ACC112 (cell line): Measurements from ENCODE around the gene SYTL3.
A peak's percentile ranks its signal among the peaks of the same experiment; 100 is the strongest.
"Not testable (repeated sequence)": the region's sequence is repeated elsewhere in the genome, so short reads cannot be mapped to it uniquely, and the experiment has no call there.

ENCODE experiments used
- H2AFZ ChIP-seq: fragments of 200-600 bp; sonication (generic); one replicate; pipeline ENCODE4 v1.6.0; 2017; ENCODE audit warnings: antibody characterized with exemption, low read length; ENCODE audit not compliant: unreplicated experiment
- H3K27ac ChIP-seq: fragments of 200-600 bp; sonication (generic); 2 replicates; pipeline ENCODE4 v1.5.1; 2014; ENCODE audit warnings: low read depth, mild to moderate bottlenecking, antibody characterized with exemption, low read length, moderate library complexity
- H3K27me3 ChIP-seq: fragments of 200-600 bp; sonication (generic); 2 replicates; pipeline ENCODE4 v1.6.1; 2014; ENCODE audit warnings: mild to moderate bottlenecking, antibody characterized with exemption, low read length, moderate library complexity, mixed read lengths; ENCODE audit not compliant: insufficient read depth
- H3K36me3 ChIP-seq: fragments of 200-600 bp; sonication (generic); 2 replicates; pipeline ENCODE4 v1.6.1; 2016; ENCODE audit warnings: mild to moderate bottlenecking, antibody characterized with exemption, low read length, moderate library complexity, mixed read lengths; ENCODE audit not compliant: insufficient read depth
- H3K4me1 ChIP-seq: fragments of 200-600 bp; sonication (generic); one replicate; pipeline ENCODE4 v1.6.1; 2016; ENCODE audit warnings: low read length, mixed read lengths; ENCODE audit not compliant: insufficient read depth, unreplicated experiment, control insufficient read depth
- H3K4me3 ChIP-seq: fragments of 200-600 bp; sonication (generic); 2 replicates; pipeline ENCODE4 v1.5.1; 2014; ENCODE audit warnings: mild to moderate bottlenecking, low read depth, low read length
- H3K79me2 ChIP-seq: fragments of 200-600 bp; sonication (generic); one replicate; pipeline ENCODE4 v1.6.0; 2016; ENCODE audit warnings: low read length; ENCODE audit not compliant: control insufficient read depth, unreplicated experiment, insufficient read depth

SYTL3 gene, protein sequence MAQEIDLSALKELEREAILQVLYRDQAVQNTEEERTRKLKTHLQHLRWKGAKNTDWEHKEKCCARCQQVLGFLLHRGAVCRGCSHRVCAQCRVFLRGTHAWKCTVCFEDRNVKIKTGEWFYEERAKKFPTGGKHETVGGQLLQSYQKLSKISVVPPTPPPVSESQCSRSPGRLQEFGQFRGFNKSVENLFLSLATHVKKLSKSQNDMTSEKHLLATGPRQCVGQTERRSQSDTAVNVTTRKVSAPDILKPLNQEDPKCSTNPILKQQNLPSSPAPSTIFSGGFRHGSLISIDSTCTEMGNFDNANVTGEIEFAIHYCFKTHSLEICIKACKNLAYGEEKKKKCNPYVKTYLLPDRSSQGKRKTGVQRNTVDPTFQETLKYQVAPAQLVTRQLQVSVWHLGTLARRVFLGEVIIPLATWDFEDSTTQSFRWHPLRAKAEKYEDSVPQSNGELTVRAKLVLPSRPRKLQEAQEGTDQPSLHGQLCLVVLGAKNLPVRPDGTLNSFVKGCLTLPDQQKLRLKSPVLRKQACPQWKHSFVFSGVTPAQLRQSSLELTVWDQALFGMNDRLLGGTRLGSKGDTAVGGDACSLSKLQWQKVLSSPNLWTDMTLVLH

DNA sequence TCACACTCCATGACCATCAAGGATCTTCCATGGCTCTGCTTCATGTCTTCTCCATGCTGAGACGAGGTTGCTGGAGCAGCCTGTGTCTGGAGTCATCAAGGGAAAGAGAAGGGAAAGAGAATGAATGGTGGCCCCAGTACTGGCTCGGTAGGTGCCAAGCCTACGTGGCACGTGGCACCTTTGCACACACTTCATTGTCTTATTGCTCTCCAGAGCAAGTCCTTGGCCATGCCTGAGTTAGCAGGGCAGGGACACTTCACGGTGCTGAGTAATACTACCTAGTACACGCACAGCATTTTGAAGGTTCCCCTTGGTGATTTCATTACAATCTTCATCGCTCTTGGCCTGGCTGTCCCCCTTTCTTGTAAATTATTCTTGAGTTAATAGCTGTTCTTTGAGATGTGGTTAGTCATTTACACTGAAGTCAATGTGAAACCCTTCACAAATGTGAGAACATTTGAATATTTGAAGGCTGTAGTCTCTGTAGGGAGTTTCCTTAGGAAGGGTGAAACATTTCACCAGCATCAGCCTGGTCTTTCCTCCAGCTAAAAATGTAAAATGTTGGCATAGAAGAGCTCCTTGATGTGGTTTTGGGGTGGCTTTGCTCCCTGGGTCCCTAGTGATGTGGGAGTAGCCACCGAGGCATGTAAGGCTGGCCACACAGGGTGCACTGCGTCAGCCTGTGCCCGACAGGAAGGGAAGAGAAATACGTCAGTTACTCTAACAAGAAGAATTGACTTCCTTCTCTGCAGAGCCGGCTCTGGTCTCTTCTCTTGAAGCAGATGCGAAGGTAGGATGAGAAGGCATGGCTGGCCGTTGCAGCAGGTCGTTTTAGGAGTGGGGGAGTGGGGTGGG, at the start of gene SYTL3:
Gene SYTL3 (plus strand): TSS at position 766 of the 855 bp plus-strand sequence. CDS start 13,215 bp downstream, outside the sequence.
- H2AFZ ChIP-seq = no peak within 1 kb of the TSS
- peak within 1 kb of the TSS; percentile 70 for H3K27ac ChIP-seq

DNA sequence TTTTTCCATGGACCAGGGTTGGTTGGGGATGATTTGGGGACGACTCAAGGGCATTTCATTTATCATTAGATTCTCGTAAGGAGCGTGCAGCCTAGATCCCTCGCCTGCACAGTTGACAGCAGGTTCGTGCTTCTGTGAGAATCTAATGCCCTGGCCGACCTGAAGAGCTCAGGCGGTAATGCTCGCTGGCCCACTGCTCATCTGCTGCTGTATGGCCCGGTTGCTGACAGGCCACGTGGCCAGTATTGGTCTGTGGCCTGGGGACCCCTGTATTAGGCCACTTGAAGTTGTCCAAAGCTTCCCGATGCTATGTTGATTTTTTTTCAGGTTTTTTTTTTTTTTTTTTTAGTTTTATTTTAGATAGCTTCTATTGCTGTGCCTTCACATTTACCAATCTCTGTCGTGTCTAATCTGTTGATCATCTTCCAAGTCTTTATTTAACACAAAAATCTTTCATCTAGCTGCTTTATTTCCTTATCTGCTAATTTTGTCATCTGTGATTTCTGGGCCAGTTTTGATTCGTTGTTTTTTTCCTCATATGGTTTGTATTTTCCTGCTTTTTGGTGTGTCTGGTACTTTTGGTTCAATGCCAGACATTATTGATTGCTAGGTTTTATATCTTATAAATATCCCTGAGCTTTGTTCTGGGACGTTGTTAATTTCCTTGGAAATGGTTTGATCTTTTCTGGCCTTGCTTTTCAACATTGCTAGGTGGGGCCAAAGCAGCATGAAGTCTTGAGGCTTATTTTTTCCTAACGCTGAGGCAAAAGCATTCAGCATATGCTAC, 46.4 kb upstream of the SYTL3 start:
- H3K27ac ChIP-seq = no peak overlapping the region
- no peaks in the 10 kb centered on the region for H3K27me3 ChIP-seq
- H2AFZ ChIP-seq = no peak overlapping the region
- H3K4me3 ChIP-seq = no peak overlapping the region
- no peaks in the 10 kb centered on the region for H3K79me2 ChIP-seq
- peaks cover 20% of the 10 kb centered on the region for H3K36me3 ChIP-seq
- peaks cover 8% of the 10 kb centered on the region for H3K4me1 ChIP-seq

More for the DNA sequence above, at the start of gene SYTL3:
- no peaks in the 10 kb centered on the region for H3K36me3 ChIP-seq
- no peaks in the 10 kb centered on the region for H3K79me2 ChIP-seq
- H3K4me3 ChIP-seq = no peak within 1 kb of the TSS
- H3K27me3 ChIP-seq = no peaks in the 10 kb centered on the region
- H3K4me1 ChIP-seq = peaks cover 20% of the 10 kb centered on the region

DNA sequence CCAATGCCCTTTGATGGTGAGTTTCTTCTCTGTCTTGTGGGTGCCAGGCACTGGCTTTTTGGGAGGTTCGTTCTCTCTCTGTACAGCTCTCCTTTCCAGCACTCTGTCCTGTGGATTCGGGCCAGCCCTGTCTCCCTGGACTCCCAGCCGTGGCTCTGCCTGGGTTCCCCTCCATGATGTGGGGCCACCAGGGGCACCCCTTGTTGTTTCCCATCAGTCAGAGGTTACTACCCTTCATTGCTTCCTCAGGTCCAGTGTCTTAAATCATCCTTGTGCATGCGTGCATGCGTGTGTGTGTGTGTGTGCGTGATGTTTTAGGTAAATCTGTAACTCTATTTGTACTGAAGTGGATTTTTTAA, 45.8 kb upstream of the SYTL3 start:
- H3K36me3 ChIP-seq = peaks cover 22% of the 10 kb centered on the region
- no peaks in the 10 kb centered on the region for H3K27me3 ChIP-seq
- H3K4me3 ChIP-seq = no peak overlapping the region
- peaks cover 8% of the 10 kb centered on the region for H3K4me1 ChIP-seq
- H3K27ac ChIP-seq = no peak overlapping the region
- no peak overlapping the region for H2AFZ ChIP-seq
- H3K79me2 ChIP-seq = no peaks in the 10 kb centered on the region

DNA sequence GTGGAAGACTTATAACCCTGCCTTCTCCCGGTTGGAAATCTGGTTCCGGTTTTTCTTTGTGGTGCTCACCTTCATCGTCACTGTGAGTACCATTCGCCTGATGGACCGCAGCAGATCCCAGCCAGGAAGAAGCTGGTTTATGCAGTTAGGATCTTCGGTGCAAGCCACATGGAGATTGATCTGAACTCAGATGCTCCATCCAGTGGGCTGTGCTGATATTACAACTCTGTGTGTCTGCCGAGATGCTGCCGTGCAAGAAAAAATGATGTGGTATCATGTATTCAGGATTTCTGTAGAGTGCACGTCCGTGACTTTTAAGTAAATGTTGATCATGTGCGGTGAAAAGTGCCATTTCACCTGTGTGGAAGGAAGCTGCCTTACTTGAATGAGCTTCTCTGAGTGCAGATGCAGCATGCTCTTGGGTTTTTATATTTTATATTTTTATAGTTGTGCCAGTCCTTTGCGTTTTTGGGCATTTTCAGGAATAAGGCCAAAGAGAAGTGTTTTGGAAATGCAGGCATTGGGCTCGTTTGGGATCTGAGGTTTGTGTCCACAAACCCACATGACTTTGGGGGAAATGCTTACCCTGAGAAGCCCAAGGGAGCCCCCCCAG, 44.5 kb upstream of the SYTL3 start:
- Histone ChIP-seq H3K79me2 (no peaks in the 10 kb centered on the region), H2AFZ (no peak overlapping the region), H3K27me3 (no peaks in the 10 kb centered on the region), H3K36me3 (peaks cover 32% of the 10 kb centered on the region), H3K4me3 (no peak overlapping the region), H3K4me1 (peaks cover 8% of the 10 kb centered on the region), H3K27ac (no peak overlapping the region)

DNA sequence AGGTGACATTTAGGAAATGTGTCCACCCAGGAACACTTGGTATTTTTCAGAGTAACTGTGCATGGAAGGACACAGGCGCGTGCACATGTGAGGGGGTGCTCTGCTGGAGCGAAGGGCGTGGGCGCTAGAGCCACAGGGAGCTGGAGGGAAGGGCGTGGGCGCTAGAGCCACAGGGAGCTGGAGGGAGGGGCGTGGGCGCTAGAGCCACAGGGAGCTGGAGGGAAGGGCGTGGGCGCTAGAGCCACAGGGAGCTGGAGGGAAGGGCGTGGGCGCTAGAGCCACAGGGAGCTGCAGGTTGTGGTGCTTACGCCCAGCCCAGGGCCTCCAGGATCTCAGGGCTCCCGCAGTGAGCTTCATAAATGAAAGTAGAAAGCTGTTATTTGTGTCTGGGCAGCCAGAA, 43.8 kb upstream of the SYTL3 start:
- H3K79me2 ChIP-seq, H3K4me1 ChIP-seq, H3K27me3 ChIP-seq, H2AFZ ChIP-seq, H3K4me3 ChIP-seq, H3K27ac ChIP-seq: not testable (repeated sequence)
- peaks cover 33% of the 10 kb centered on the region for H3K36me3 ChIP-seq

DNA sequence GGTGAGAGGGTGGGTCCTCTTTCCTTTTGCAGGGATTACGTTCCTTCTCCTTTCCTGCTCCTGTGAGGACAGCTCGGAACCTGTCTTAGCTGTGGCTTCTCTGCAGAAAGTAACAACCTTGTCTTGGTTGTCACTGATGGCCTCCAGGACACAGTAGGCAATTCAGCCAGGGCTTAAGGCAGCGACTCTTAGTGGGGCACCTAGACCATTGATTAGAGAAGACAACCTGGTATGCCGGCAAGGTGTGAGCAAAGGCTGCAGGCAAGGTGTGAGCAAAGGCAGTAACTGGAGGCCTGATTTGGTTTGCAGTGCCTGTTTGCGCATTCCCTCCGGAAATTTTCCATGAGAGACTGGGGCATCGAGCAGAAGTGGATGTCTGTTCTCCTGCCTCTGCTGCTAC, 42.9 kb upstream of the SYTL3 start:
- Histone ChIP-seq H2AFZ (no peak overlapping the region), H3K4me1 (peaks cover 8% of the 10 kb centered on the region), H3K4me3 (no peak overlapping the region), H3K79me2 (no peaks in the 10 kb centered on the region), H3K27me3 (no peaks in the 10 kb centered on the region), H3K36me3 (peaks cover 40% of the 10 kb centered on the region), H3K27ac (no peak overlapping the region)

DNA sequence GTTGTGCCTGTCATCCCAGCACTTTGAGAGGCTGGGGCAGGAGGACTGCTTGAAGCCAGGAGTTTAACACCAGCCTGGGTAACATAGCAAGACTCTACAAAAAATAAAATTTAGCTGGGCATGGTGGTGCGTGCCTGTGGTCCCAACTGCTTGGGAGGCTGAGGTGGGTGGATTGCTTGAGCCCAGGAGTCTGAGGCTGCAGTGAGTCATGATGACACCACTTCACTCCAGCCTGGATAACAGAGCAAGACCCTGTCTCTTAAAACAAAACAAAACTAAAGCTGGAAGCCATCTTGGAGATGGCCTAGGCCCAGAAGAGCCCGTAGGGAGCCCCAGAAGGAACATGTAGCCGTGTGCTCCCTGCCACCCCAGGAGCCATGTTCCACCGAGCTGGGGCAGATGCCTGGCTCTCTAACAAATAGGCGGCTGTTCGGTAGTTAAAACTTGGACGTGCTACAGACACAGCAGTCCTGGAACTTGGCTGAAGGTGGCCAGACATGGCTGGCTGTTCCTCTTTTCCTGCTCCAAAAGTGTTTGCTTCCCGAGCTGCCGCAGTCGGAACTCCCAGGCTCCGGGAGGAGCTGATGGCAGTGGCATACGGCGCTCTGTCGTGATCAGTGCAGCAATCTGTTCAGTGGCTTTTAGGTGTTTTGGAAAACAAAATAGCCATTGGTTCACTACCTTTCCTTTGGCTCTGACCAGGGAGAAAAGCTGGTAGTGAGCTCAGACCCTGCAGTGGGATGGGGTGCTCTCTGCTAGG, 42.3 kb upstream of the SYTL3 start:
- no peak overlapping the region for H3K4me3 ChIP-seq
- H3K79me2 ChIP-seq = no peaks in the 10 kb centered on the region
- peaks cover 8% of the 10 kb centered on the region for H3K4me1 ChIP-seq
- peaks cover 40% of the 10 kb centered on the region for H3K36me3 ChIP-seq
- H2AFZ ChIP-seq = no peak overlapping the region
- H3K27me3 ChIP-seq = no peaks in the 10 kb centered on the region
- no peak overlapping the region for H3K27ac ChIP-seq

DNA sequence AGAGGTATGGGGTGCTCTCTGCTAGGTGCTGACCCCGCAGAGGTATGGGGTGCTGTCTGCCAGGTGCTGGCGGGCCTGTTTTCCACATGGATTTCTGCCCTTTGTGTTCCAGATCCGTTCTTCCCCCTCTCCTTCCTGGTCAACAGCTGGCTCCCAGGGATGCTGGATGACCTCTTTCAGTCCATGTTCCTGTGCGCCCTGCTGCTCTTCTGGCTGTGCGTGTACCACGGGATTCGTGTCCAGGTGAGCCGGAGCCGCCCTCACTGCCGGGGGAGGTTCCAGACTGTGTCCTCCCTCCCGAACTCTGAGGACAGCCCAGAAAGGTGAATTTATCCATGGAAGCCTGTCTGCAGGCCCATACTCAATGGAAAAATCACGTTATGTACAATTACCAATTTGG, 41.6 kb upstream of the SYTL3 start:
- Histone ChIP-seq H3K27ac (no peak overlapping the region), H3K27me3 (no peaks in the 10 kb centered on the region), H3K36me3 (peaks cover 43% of the 10 kb centered on the region), H2AFZ (no peak overlapping the region), H3K79me2 (no peaks in the 10 kb centered on the region), H3K4me3 (no peak overlapping the region), H3K4me1 (peaks cover 8% of the 10 kb centered on the region)

DNA sequence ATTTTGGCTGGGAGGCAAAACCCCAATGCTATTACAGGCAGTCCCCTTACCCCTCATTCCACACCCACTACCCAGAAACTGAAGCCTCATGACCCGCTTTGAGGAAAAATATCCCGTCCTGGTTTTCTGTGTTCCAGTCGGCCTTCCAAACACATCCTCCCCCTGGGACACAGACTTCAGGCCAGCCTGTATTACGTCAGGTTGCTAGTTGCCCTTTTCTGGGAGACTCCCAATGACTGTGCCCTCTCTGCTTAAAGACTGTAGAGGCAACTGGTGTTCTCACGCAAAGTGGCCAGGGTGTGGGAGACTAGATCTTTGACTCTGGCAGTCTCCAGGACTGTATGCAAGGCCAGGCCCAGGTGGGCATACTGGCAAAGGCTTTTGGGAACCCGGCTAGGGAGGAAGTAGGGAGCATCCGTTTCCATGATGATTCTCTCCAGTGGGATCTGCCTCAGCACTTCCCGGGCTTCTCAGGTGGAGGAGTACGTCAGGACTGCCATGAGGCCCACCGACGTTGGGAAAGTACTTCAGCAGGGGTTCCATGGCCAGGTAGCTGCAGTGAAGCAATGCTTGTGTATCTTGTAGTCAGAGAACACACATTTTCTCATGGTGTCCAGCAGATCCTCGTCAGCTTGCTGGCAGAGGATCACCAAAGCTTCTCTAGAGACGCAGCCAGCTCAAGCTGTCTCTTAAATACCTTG, 40.2 kb upstream of the SYTL3 start:
- Histone ChIP-seq H3K36me3 (peaks cover 52% of the 10 kb centered on the region), H3K27me3 (no peaks in the 10 kb centered on the region)

More for the DNA sequence above, 40.2 kb upstream of the SYTL3 start:
- Histone ChIP-seq H3K4me1 (peaks cover 8% of the 10 kb centered on the region), H3K4me3 (no peak overlapping the region), H3K27ac (no peak overlapping the region), H2AFZ (no peak overlapping the region), H3K79me2 (no peaks in the 10 kb centered on the region)
